HG03045 (cell line): ENCODE measurements around the gene CERK.
A peak's percentile ranks its signal among the peaks of the same experiment; 100 is the strongest.

Experiments
- ATAC-seq: cut with Tn5 transposase; IDR thresholded peaks from one replicate; pipeline ENCODE4 v1.9.1; 2021; ENCODE audit warnings: mild to moderate bottlenecking, moderate library complexity; ENCODE audit not compliant: unreplicated experiment

CERK gene

DNA sequence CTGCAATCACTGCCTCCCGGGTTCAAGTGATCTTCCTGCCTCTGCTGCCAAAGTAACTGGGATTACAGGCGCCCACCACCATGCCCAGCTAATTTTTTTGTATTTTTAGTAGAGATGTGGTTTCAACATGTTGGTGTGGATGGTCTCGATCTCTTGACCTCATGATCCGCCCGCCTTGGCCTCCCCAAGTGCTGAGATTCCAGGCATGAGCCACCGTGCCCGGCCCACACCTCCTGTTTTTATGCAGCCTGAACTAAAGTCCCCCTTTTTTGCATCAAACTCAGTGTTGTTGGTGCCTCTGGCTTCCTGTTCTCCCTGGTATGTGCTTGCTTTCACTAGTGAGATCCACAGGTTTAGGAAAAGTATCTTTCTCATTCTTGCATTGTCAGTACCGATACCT lies 28.6 kb upstream of the CERK start:
- no peak for ATAC-seq

DNA sequence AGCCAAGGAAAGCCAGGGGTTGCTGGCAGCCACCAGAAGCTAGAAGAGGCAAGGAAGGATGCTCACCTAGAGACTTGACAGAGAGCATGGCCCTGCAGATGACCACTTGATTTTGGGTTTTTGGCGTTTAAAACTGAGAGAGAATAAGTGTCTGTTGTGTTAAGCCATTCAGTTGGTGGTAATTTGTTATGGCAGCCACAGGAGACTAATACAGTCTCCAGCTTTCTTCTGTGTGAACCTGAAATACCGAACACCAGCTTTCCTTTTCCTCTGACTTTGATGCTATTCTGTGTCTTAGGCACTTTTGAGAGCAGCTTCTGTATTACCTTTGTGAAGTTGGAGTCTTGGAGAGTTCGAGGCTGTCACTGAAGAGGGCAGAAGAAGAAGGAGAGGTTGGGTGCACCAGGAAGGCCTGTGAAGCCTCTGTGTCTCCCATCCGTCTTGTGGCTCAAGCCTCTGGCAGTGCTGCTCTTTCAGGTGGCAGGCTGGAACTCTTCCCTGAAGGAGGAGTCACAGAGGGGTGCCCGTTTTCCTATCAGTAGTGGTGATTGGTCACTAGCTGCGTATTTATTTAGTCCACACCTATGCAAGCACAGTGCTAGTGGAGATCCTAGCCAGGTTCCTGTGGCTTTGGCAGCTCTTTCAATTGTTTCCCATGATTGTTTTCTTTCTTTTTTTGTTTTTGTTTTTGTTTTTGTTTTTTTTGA lies 26.9 kb upstream of the CERK start:
- ATAC-seq = no peak

DNA sequence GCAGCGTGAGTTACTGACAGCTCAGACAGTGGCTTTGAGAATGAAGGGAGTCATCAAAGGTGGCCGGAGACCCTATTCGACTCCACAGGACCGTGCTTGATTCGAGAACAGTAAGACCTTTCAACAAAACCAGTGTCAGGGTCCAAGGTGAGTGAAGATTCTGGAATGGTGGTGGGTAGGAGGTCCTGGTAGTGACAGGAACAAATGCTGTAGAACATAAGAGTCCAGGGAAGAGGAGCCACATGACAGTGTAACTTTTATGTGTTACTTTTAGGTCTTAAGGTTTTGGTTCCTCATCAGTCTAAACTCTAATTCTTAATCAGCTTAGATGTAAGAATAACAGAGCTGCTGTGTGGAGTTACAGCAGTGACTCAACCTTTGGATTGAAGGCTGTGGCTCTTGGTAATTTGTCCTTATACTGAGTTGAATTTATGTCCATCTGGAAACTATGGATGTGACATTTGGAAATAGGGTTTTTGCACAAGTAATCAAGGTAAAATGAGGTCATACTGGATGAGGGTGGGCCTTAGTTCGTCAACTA lies 26.2 kb upstream of the CERK start:
- ATAC-seq = no peak

DNA sequence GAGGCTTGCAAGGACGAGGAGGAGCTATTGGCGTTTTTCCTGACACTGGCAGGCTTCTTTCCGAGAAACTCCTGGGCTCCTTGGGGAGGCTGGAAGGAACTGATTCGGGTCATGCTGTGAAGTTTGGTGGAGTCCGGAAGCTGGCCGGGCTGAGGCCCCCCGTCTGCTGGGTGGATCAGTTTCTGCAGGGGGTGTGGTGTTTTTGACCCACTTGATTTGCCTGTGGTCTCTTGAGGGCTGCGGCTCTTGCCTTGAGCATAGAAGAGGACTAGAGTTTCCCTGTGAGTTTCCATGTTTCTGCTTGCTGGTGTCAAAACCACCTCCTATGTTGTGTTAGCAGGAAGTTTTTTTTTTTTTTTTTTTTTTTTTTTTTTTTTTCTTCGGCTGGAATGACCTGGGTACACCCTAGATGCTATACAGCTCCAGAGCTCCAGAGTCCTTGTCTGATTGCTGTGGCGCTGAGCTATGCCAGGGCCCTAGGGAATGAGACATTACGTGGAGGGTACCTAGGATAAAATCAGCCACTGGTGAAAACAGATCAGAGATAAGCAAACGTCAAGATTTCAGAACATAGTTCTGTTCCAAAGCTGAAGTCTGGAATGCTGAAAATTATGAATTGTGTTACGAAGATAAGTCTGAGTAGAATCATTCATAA lies 25.1 kb upstream of the CERK start:
- peak; percentile 51 for ATAC-seq

DNA sequence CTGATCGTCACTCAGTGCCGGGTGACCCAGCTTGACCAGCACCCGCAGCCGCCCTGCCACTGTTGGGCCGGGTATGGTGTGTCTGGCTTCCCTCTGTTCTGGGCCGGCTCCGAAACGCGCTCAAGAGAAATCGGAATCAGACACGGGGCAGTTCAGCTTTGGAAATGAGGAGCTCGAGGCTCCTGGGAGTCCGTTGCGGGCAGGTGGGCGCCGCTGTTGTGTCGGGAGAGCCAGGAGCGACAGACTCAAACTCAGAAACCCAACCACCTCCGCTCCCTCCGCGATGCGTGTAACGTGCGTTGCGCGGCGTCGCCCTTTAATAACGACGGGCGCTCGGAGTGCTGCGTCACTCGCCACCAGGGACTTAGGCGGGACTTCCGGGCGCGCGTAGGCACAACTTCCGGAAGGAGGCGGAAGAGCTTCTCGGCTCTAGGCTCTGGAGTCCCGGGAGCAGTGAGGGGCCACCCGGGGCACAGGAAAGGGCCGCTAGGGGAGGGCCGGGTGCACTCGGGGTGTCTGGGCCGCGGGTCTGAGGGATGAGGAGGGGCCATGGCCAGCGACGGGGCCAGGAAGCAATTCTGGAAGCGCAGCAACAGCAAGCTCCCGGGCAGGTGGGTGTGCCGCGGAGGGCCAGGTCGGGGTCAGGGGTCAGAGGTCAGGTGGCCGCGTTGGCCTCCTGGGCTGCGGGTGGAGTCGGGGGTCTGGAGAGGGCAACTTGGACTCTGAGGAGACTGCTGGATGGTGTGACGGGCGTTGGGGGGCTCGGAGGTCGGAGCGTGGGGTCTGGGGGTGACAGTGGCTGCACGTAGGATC lies 24.4 kb upstream of the CERK start, which contains the start of gene TBC1D22A:
Gene TBC1D22A (plus strand): TSS at position 413 of the 813 bp plus-strand sequence. CDS start 137 bp downstream, at position 550.
- peak; percentile 68 for ATAC-seq

DNA sequence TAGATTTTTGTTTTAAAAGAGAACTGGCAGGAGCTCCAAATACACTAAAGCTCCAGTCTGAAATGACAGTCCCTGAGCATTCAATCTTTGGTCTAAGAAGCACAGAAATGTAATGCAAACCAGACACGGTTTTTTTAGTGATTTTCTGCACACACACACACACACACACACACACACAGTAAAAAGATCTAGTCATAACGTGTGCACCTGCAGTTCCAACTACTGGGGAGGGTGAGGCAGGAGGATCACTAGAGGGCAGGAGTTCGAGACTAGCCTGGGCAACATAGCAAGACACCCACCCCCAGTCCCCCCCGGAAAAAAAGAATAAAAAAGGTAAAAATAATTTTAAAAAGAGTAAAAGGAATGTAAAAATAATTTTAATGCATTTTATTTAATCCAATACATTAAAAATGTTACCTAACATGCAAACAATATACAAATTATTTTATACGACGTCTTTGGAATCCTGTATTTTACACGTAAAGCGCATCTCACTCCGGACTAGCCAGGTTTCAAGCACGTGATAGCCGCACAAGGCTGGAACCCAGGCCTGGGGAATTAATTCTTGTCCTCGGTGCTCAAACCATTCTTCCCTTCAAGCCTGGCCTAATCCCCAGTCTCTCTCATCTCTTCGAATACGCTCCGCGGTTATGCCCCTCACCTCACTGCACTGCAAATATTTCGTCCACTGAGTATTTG lies 23.6 kb upstream of the CERK start:
- ATAC-seq = no peak

DNA sequence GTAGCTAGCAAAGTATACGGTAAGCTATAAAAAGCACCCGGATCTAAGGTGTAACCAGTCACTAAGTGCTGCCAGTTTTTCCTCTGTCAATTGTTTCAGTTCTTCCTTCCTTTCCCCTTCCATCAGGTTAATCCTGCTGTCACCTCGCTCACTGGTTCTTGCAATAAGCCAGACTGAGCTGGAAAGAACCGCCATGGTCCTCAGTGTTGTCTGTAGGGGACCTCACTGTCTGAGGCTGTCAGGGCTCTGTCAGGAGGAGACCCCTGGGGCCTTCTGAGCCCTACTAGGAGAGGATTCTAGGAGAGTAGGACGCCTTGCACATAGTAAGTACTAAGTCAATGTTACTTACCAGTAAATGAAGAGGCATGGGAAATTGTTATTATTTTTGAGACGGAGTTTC lies 23.0 kb upstream of the CERK start:
- no peak for ATAC-seq

DNA sequence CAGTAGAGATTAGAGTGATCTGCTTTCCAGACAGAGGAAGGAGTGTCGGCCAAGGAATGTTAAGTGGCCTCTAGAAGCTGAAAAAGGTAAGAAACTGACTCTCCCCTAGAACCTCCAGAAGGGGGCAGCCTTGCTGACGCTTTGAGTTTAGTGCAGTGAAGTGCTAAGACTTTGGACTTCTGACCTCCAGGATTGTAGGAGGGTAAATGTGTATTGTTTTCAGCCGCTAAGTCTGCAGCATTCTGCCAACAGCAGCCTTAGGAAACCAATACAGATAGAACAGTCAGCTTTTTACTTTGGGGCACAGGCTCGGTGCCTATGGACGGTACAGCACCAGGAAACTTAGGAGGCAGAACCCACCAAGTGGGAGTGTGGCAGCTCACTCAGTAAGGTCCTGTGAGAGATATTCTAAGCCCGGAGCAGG lies 20.8 kb upstream of the CERK start:
- ATAC-seq = no peak

DNA sequence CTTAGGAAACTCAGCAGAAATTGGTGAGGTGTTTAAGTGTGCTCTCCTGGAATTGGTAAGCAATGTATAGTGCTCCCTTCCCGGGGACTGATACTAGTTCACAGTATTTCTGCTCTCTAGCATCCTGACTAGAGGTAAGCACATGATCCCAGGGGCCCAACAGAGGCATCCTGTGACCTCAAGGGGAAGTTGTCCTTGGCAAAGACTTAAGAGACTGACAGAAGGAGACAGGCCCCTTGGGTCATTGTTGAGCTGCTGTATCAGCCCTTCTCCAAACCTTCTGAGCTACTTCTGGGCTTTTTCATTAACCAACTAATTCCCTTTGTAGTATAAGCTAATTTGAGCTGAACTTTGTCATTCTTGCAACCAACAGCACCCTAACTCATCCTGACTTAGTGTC lies 20.1 kb upstream of the CERK start:
- ATAC-seq = no peak

DNA sequence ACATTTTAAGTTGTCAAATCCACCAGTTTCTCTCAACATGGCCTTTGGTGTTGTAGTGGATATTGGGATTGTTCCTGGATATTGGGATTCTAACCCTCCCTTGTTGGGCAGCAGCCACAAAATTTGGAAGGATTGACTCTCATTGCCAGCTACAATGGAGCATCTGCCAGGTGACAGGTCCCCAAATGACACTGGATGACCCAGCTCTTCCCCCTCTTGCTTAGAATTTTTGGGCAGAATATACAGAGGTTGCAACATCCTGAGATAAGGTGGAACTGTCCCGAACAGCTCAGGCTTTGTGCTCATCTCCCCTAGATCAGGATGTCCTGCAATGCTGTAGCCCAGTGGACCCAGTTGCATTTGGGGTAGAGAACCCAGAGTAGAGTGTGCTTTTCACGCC lies 19.1 kb upstream of the CERK start:
- ATAC-seq = no peak

DNA sequence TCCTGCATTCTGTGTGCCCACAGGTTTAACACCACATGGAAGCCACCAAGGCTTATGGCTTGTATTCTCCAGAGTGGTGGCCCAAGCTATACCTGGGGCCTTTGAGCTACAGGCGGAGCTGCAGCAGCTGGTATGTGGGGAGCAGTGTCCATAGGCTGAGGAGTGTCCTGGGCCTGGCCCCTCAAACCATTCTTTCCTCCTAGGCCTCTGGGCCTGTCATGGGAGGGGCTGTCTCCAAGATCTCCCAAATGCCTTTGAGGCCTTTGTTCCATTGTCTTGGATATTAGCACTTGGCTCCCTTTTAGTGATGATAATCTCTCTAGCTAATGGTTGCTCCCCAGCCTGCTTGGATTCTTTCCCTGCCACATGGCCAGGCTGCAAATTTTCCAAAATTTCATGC lies 18.0 kb upstream of the CERK start:
- no peak for ATAC-seq

DNA sequence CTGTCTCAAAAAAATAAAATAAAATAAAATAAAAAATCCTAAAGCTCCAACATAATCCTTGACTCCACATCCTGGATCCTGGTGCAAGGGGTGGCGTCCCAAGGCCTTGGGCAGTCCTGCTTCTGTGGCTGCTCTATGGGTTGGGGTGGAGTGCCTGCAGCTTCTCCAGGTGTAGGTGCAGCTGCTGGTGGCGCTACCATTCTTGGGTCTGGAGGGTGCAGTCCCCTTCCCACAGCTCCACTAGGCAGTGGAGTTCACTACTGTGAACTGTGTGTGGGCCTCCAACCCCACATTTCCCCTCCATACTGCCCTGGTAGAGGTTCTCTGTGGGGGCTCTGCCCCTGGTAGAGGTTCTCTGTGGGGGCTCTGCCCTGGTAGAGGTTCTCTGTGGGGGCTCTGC lies 17.5 kb upstream of the CERK start:
- ATAC-seq = no peak

DNA sequence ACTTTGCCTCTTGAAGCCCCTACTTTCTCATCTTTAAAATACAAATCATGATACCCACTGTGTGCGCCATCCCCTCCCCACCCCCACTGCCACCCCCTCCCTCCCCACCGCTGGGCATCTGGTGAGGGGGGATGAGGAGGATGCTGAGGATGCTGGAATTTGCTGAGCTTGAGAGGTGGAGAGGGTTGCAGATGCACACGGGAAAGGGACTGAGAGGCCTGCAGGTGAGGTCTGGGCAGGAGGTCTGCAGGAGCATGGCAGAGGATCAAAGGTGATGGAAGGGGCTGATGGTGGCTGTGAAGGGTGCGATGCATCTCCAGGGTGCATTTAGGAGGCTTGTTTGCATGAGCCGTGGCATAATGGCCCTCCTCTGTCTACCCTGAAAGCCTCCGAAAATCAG lies 16.8 kb upstream of the CERK start:
- no peak for ATAC-seq

DNA sequence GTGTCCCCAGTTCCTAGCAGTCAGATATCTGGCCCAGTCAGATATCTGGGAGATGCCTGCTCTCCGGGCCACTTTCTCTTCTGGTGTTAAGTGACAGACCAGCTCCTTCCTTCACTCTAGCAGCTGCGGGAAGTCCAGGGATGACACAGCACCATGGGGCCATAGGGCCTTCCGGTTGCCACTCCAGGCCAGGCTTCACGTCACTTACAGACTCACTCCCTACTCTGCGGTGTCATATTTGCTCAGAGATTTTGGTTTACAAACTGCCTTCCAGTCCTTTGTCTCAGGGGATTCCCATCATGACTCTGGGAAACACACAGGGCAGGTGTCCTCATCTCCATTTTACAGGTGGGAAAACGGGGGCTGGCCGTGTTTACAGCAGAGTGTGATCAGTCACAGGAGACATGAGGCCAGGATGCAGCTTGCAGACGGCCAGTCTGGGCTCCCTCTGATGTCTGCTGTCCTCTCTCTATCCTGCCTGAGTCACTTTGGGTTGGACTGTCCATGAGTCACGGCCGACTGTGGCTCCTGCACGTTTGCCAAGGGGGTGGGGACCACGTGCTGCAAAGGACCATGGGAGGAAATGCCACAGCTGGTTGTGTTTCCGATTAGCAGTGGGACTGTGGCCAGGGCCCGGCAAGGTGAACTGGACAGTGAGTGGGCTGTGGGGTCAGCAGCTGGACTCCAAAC lies 16.2 kb upstream of the CERK start:
- ATAC-seq = no peak

DNA sequence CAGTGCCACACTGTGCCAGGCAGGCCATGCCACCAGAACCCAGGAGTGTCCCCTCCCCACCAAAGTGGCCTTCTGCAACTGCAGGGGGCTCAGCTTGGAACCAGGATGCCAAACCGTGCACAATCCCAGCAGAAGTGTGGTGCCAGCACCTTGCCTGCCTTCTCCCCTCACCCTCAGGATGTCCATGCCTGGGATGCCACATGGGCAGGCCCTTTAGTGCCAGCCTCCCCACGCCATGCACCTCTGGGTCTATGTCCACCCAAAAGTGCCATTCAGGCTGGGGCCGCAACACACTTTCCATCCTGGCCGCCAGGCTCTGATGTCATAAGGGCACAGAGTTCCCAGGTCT lies 15.7 kb upstream of the CERK start:
- no peak for ATAC-seq

DNA sequence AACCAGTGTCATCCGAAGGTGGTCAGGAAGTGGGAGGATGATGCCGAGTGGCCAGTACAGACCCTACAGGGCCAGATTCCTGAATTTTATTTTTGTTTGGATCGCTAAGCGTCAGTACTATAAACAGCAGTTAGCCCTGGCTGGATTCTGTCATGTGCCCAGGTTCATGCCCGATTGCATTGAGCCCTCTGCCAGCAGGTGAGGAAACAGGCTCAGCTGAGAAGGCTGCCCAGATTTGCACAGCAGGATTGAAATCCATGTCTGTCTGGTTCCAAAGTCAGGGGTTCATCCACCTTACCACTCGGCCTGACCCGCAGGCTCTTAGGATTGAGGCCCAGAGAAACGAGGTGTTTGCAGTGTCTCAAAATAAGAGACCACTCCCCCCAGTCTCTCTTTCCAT lies 15.3 kb upstream of the CERK start:
- ATAC-seq = no peak

DNA sequence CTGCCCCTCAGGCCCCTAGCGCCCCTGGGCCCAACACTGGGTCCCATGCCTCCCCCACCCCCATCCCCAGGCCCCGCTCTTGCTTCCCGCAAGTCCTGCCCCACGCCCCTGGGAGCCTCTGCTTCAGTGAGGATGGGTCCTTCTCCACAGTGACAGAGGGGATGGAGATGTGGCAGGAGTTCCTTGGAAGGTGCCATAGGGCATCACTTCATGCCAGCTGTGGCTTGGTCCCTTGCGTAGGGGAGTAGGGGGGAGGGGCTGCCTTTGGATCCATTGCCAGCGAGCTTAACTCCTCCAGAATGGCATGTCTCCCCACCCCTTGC lies 14.9 kb upstream of the CERK start:
- ATAC-seq = no peak

DNA sequence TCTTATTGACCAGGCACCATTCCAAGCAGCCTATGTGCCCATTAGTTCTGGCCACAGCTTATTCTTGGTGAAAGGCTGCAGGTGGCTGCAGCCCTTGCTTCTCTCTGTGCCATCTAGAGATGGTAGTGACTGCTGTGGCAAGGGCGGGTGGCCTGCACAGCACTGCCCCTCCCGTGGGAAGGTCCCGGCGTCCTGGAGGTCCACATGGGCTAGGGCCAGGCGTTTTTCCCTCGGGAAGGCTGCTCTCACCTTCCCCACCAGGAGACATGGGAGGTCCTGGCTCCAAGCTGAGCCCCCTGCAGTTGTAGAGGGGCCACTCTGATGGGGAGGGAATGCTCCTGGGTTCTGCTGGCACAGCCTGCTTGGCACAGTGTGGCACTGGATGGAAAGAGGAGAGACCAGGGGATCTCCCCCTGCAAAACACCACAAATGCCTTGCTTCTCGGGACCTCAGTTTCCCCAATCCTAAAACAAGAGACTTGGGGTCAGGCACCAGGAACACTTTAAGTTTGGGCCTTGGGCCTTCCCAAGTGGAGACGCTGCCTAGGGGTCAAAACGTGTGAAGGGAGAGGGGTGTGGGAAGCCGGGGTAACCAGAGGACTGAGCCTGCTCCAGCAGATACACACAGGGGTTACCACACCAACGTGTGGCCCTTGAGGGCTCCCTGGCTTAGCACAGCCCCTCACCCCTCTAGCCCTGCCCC lies 14.4 kb upstream of the CERK start:
- ATAC-seq = no peak

DNA sequence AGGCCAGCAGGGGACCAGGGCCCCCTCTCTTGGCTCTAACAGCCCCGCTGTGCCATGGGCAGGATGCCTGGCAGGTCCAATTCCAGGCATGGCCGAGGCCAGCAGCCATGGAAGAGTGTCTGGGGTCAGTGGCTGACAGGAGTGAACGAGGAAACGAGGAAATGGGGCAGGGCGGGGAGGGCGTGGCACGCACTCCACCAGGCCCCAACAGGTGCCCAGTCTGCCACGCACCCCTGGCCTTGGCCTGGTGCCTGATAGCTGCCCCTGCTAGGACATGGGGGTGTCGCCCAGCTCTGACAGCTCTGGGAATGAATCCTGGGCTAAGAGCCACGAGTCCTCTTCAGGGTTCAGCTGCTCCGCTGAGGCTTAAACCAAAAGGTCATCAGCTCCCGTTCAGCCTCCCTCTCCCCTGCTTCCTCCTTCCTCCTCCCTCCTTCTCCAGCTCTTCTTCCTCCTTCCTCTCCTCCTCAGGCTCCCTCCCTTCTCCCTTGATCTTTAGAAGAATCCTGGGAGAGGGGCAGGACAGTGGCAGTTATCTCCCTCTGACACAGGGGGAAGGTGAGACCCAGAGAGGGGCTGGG lies 12.9 kb upstream of the CERK start:
- no peak for ATAC-seq

DNA sequence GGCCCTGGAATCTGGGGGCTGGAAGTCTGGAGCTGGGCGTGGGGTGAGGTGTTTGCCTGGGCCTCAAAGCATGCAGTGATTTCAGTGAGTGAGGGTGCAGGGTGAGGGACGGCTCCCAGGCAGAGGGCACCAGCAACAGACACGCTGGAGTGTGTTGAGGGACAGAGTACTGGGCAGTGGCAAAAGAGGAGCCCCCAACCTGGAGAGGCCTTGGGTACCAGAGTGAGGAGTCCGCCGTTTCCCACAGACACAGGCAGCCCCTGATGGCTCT lies 12.4 kb upstream of the CERK start:
- ATAC-seq = no peak
